Globus pallidus (tissue), 1 donor: ENCODE results near the gene KDM2B.
"Not testable (repeated sequence)": the region's sequence is repeated elsewhere in the genome, so short reads cannot be mapped to it uniquely, and the experiment has no call there.

Experiments
- DNase-seq: peaks from one replicate; pipeline ENCODE4 v3.0.0-alpha.2; 2015; ENCODE audit warnings: low spot score

KDM2B gene

GRCh38 chr12:121503395-121503794 lies 77.4 kb downstream of the KDM2B start:
- no peak for DNase-seq

GRCh38 chr12:121501946-121502345 lies 78.9 kb downstream of the KDM2B start:
- DNase-seq, result no peak

GRCh38 chr12:121499929-121500793 lies 80.7 kb downstream of the KDM2B start:
- peak; percentile 71 for DNase-seq

- DNase-seq, result peak; percentile 26
These were observed 85.1 kb downstream of the KDM2B start for GRCh38 chr12:121495746-121496145.

GRCh38 chr12:121494093-121494787 lies 86.6 kb downstream of the KDM2B start:
- no peak for DNase-seq

GRCh38 chr12:121490401-121491281 lies 90.2 kb downstream of the KDM2B start:
- no peak for DNase-seq

- DNase-seq, result no peak
These were observed 90.9 kb downstream of the KDM2B start for GRCh38 chr12:121489874-121490273.

GRCh38 chr12:121484967-121485366 lies 95.9 kb downstream of the KDM2B start:
- DNase-seq, result no peak

GRCh38 chr12:121484564-121484963 lies 96.3 kb downstream of the KDM2B start:
- DNase-seq, result not testable (repeated sequence)

GRCh38 chr12:121483949-121484348 lies 96.9 kb downstream of the KDM2B start:
- no peak for DNase-seq

- no peak for DNase-seq
These were observed 104.3 kb downstream of the KDM2B start for GRCh38 chr12:121476477-121476876.

- no peak for DNase-seq
These were observed 105.5 kb downstream of the KDM2B start for GRCh38 chr12:121475279-121475678.

GRCh38 chr12:121472150-121472905 lies 108.5 kb downstream of the KDM2B start:
- no peak for DNase-seq

- DNase-seq, result no peak
These were observed 110.1 kb downstream of the KDM2B start for GRCh38 chr12:121470751-121471150.

- no peak for DNase-seq
These were observed 112.4 kb downstream of the KDM2B start for GRCh38 chr12:121468499-121468801.

- DNase-seq, result no peak
These were observed 113.0 kb downstream of the KDM2B start for GRCh38 chr12:121467638-121468498.

GRCh38 chr12:121466794-121467637 lies 113.8 kb downstream of the KDM2B start:
- DNase-seq, result peak; percentile 93

- DNase-seq, result no peak
These were observed 114.7 kb downstream of the KDM2B start for GRCh38 chr12:121465921-121466793.

- no peak for DNase-seq
These were observed 116.5 kb downstream of the KDM2B start for GRCh38 chr12:121464331-121464730.
